Measurements from ENCODE around the gene PDXP. TPM values are rescaled to one million over a fixed set of nuclear protein-coding genes. Genes with fewer than 3 reads are reported as not detected.

PDXP gene
- total RNA-seq, 1 donor from 2014 or later = 22.4 TPM

GRCh38 chr22:37621352-37621860 is 37.1 kb upstream of the PDXP start:
- DNase-seq (ENCODE audit: low read depth) (no peak), FAIRE-seq (no peak)
- peaks cover 2% of the 10 kb centered on the region for H3K4me1 Mint-ChIP-seq (ENCODE audit: low read depth, unreplicated experiment)
- Histone ChIP-seq H3K27me3 (ENCODE audit: insufficient read depth, low read length) (no peaks in the 10 kb centered on the region), H3K4me2 (ENCODE audit: low read length) (no peak overlapping the region), H3K4me1 (ENCODE audit: insufficient read depth, low read length) (no peaks in the 10 kb centered on the region), H3K36me3 (ENCODE audit: insufficient read depth, low read length) (peaks cover 9% of the 10 kb centered on the region), H3K9ac (ENCODE audit: low read length) (no peak overlapping the region), H3K27ac (ENCODE audit: low read depth, low read length) (no peak overlapping the region), H3K9me3 (ENCODE audit: insufficient read depth, low read depth, low read length) (no peaks in the 10 kb centered on the region), H3K4me3 (ENCODE audit: insufficient read depth, low read depth, low read length) (no peak overlapping the region), H4K20me1 (ENCODE audit: insufficient read depth, low read length) (peaks cover 3% of the 10 kb centered on the region), H3K79me2 (ENCODE audit: insufficient read depth, low read length) (no peaks in the 10 kb centered on the region), H2AFZ (ENCODE audit: low read depth, low read length) (no peak overlapping the region)
- no peak for TF ChIP-seq CTCF (IDR thresholded peaks at IDR 0.05; ENCODE audit: insufficient read depth, low read depth, low read length)
- TF ChIP-seq EZH2 (IDR thresholded peaks at IDR 0.05; ENCODE audit: insufficient read depth, low read length) = no peak
- H3K27me3 Mint-ChIP-seq (ENCODE audit: low read depth, unreplicated experiment) = no peaks in the 10 kb centered on the region
- H3K36me3 Mint-ChIP-seq (ENCODE audit: low read depth, unreplicated experiment) = peaks cover 4% of the 10 kb centered on the region
- H3K9me3 Mint-ChIP-seq (ENCODE audit: unreplicated experiment) = no peaks in the 10 kb centered on the region
- no peak overlapping the region for H3K27ac Mint-ChIP-seq (ENCODE audit: unreplicated experiment)
- H3K4me3 Mint-ChIP-seq (ENCODE audit: unreplicated experiment) = no peak overlapping the region

- Histone ChIP-seq H4K20me1 (ENCODE audit: insufficient read depth, low read length) (peaks cover 3% of the 10 kb centered on the region), H3K27me3 (ENCODE audit: insufficient read depth, low read length) (no peaks in the 10 kb centered on the region), H3K4me3 (ENCODE audit: insufficient read depth, low read depth, low read length) (no peak overlapping the region), H3K36me3 (ENCODE audit: insufficient read depth, low read length) (peaks cover 9% of the 10 kb centered on the region), H3K4me2 (ENCODE audit: low read length) (no peak overlapping the region), H3K9me3 (ENCODE audit: insufficient read depth, low read depth, low read length) (no peaks in the 10 kb centered on the region), H2AFZ (ENCODE audit: low read depth, low read length) (no peak overlapping the region), H3K9ac (ENCODE audit: low read length) (peak overlapping the region; percentile 25), H3K79me2 (ENCODE audit: insufficient read depth, low read length) (no peaks in the 10 kb centered on the region), H3K27ac (ENCODE audit: low read depth, low read length) (no peak overlapping the region), H3K4me1 (ENCODE audit: insufficient read depth, low read length) (no peaks in the 10 kb centered on the region)
- H3K4me3 Mint-ChIP-seq (ENCODE audit: unreplicated experiment) = no peak overlapping the region
- no peaks in the 10 kb centered on the region for H3K9me3 Mint-ChIP-seq (ENCODE audit: unreplicated experiment)
- DNase-seq (ENCODE audit: low read depth) (no peak), FAIRE-seq (no peak)
- peaks cover 8% of the 10 kb centered on the region for H3K4me1 Mint-ChIP-seq (ENCODE audit: low read depth, unreplicated experiment)
- no peaks in the 10 kb centered on the region for H3K27me3 Mint-ChIP-seq (ENCODE audit: low read depth, unreplicated experiment)
- H3K27ac Mint-ChIP-seq (ENCODE audit: unreplicated experiment) = no peak overlapping the region
- no peak for TF ChIP-seq EZH2 (IDR thresholded peaks at IDR 0.05; ENCODE audit: insufficient read depth, low read length)
- peak; percentile 34 for TF ChIP-seq CTCF (IDR thresholded peaks at IDR 0.05; ENCODE audit: insufficient read depth, low read depth, low read length)
- peaks cover 4% of the 10 kb centered on the region for H3K36me3 Mint-ChIP-seq (ENCODE audit: low read depth, unreplicated experiment)
Observed at GRCh38 chr22:37623075-37624016, 35.2 kb upstream of the PDXP start.

GRCh38 chr22:37624017-37624365 is 34.5 kb upstream of the PDXP start:
- Histone ChIP-seq H3K9ac (ENCODE audit: low read length) (peak overlapping the region; percentile 25), H3K9me3 (ENCODE audit: insufficient read depth, low read depth, low read length) (no peaks in the 10 kb centered on the region), H3K4me1 (ENCODE audit: insufficient read depth, low read length) (no peaks in the 10 kb centered on the region), H3K79me2 (ENCODE audit: insufficient read depth, low read length) (no peaks in the 10 kb centered on the region), H3K4me3 (ENCODE audit: insufficient read depth, low read depth, low read length) (no peak overlapping the region), H4K20me1 (ENCODE audit: insufficient read depth, low read length) (peaks cover 3% of the 10 kb centered on the region), H3K36me3 (ENCODE audit: insufficient read depth, low read length) (peaks cover 5% of the 10 kb centered on the region), H3K27me3 (ENCODE audit: insufficient read depth, low read length) (no peaks in the 10 kb centered on the region), H3K27ac (ENCODE audit: low read depth, low read length) (no peak overlapping the region), H2AFZ (ENCODE audit: low read depth, low read length) (no peak overlapping the region), H3K4me2 (ENCODE audit: low read length) (no peak overlapping the region)
- FAIRE-seq (no peak), DNase-seq (ENCODE audit: low read depth) (no peak)
- H3K4me3 Mint-ChIP-seq (ENCODE audit: unreplicated experiment) = no peak overlapping the region
- H3K9me3 Mint-ChIP-seq (ENCODE audit: unreplicated experiment) = no peaks in the 10 kb centered on the region
- H3K27me3 Mint-ChIP-seq (ENCODE audit: low read depth, unreplicated experiment) = no peaks in the 10 kb centered on the region
- H3K27ac Mint-ChIP-seq (ENCODE audit: unreplicated experiment) = no peak overlapping the region
- H3K36me3 Mint-ChIP-seq (ENCODE audit: low read depth, unreplicated experiment) = peaks cover 2% of the 10 kb centered on the region
- no peak for TF ChIP-seq EZH2 (IDR thresholded peaks at IDR 0.05; ENCODE audit: insufficient read depth, low read length)
- TF ChIP-seq CTCF (IDR thresholded peaks at IDR 0.05; ENCODE audit: insufficient read depth, low read depth, low read length) = no peak
- H3K4me1 Mint-ChIP-seq (ENCODE audit: low read depth, unreplicated experiment) = peaks cover 8% of the 10 kb centered on the region
